Esophagus muscularis mucosa (tissue), 4 donors: ENCODE data around the gene TPX2. TPM values are rescaled to one million over a fixed set of nuclear protein-coding genes. Genes with fewer than 3 reads are reported as not detected.

ENCODE experiments used
- DNase-seq: peaks from one replicate; pipeline ENCODE4 v3.0.0-alpha.2; 2017; ENCODE audit errors: extremely low spot score
- H3K27ac ChIP-seq, 4 donors: fragments of 200-600 bp; sonication (generic); replicated peaks in 1 of 4; 1 replicate in 3 of 4; 2 replicates in 1 of 4; pipeline ENCODE4 v1.5.1; 2016 to 2019; ENCODE audit warnings: mild to moderate bottlenecking in 1 of 4
- H3K27me3 ChIP-seq, 4 donors: fragments of 200-600 bp; sonication (generic); one replicate each; pipeline versions ENCODE4 v1.5.1 to v1.6.0; 2016 to 2019
- H3K36me3 ChIP-seq, 4 donors: fragments of 200-600 bp; sonication (generic); one replicate each; pipeline ENCODE4 v1.5.1; 2016 to 2019
- H3K4me1 ChIP-seq, 4 donors: fragments of 200-600 bp; sonication (generic); one replicate each; pipeline ENCODE4 v1.5.1; 2016 to 2019
- H3K4me3 ChIP-seq, 4 donors: fragments of 200-600 bp; sonication (generic); 1 replicate in 2 of 4; 2 replicates in 2 of 4; pipeline ENCODE4 v1.5.1; 2016 to 2019; ENCODE audit warnings: mild to moderate bottlenecking in 4 of 4, moderate library complexity in 1 of 4
- H3K9me3 ChIP-seq, 4 donors: fragments of 200-600 bp; sonication (generic); 1 replicate in 3 of 4; 2 replicates in 1 of 4; pipeline ENCODE4 v1.5.1; 2016 to 2019
- CTCF ChIP-seq, 3 experiments: fragments of 200-600 bp in 2 of 3; fragments of 450-650 bp in 1 of 3; sonication (generic) in 2 of 3; IDR thresholded peaks; one replicate each; pipeline ENCODE4 v1.5.1; 2017 to 2019; ENCODE audit warnings: antibody characterized with exemption in 3 of 3, mild to moderate bottlenecking in 2 of 3, moderate library complexity in 1 of 3
- EP300 ChIP-seq: sonication (generic); formaldehyde crosslinking; IDR thresholded peaks from one replicate; pipeline ENCODE4 v1.6.1; 2017; ENCODE audit warnings: antibody characterized with exemption
- POLR2A ChIP-seq: fragments of 450-650 bp; IDR thresholded peaks from one replicate; pipeline ENCODE4 v1.6.1; 2017; ENCODE audit warnings: antibody characterized with exemption, moderate library complexity, mild to moderate bottlenecking, low read depth
- POLR2AphosphoS5 ChIP-seq, 2 donors: sonication (generic); formaldehyde crosslinking; IDR thresholded peaks; one replicate each; pipeline ENCODE4 v1.6.1; 2017; ENCODE audit warnings: antibody characterized with exemption in 2 of 2
- WGBS: methylation state at CpG from one replicate; pipeline ENCODE4 v1.1.5; 2018; 5-methylcytosine and 5-hydroxymethylcytosine counted together
- intact Hi-C: fragments of 100-400 bp; cut with DNase I; formaldehyde crosslinking; loops from one replicate; pipeline ENCODE4 v1.15.1; 2023
- total RNA-seq, 4 donors: library from RNA; depleted of rRNA; stranded (reverse); fragments of >200 nt; gene quantifications; one replicate each; pipeline versions ENCODE4 v1.1.0 to v1.2.1, GENCODE V29; 2016

TPX2 gene
- total RNA-seq, 4 donors from 2014 or later: under 0.01 to 1.1 (median 0.38) TPM

GRCh38 chr20:31843881-31844280, 104.8 kb downstream of the TPX2 start:
- Histone ChIP-seq H3K27ac (peak overlapping the region in 2 of 4 donors; percentile 9 to 10), H3K27me3 (peaks cover 0 to 7% (median 0%) of the 10 kb centered on the region in 4 donors), H3K9me3 (no peaks in the 10 kb centered on the region), H3K36me3 (no peaks in the 10 kb centered on the region), H3K4me1 (peaks cover 18 to 26% (median 20%) of the 10 kb centered on the region in 4 donors), H3K4me3 (peak overlapping the region; percentile 10 to 43 (median 30))
- DNase-seq: no peak
- WGBS: 68% methylated on average over 5 of the region's 5 CpGs
- TF ChIP-seq CTCF (IDR thresholded peaks at IDR 0.05): no peak
- TF ChIP-seq EP300: no peak
- no peak for TF ChIP-seq POLR2A
- TF ChIP-seq POLR2AphosphoS5 (IDR thresholded peaks at IDR 0.05): no peak
- intact Hi-C loops: loop anchor here (2.0 kb wide), 1 partner anchor 21 kb away; no protein-coding TSS in a partner anchor

GRCh38 chr20:31844737-31845299, 105.7 kb downstream of the TPX2 start:
- TF ChIP-seq POLR2A: no peak
- TF ChIP-seq CTCF (IDR thresholded peaks at IDR 0.05): no peak
- no peak for TF ChIP-seq POLR2AphosphoS5 (IDR thresholded peaks at IDR 0.05)
- no peak for TF ChIP-seq EP300
- no peaks in the 10 kb centered on the region for H3K36me3 ChIP-seq

GRCh38 chr20:31845300-31845863, 106.3 kb downstream of the TPX2 start, which contains the start of gene FOXS1:
Gene FOXS1, minus strand, starts transcription at chr20:31845604. Its CDS starts 62 bp downstream, at chr20:31845542.
- Histone ChIP-seq H3K27me3 (peaks cover 0 to 22% (median 3%) of the 10 kb centered on the region in 4 donors), H3K27ac (peak within 1 kb of the TSS in 3 of 4 donors; percentile 7 to 60 (median 26)), H3K4me1 (peaks cover 17 to 25% (median 17%) of the 10 kb centered on the region in 4 donors), H3K9me3 (no peaks in the 10 kb centered on the region), H3K4me3 (peak within 1 kb of the TSS; percentile 10 to 43 (median 30)), H3K36me3 (no peaks in the 10 kb centered on the region)
- intact Hi-C loops: loop anchor here (2.0 kb wide), 1 partner anchor 23 kb away; no protein-coding TSS in a partner anchor
- no peak for DNase-seq
- TF ChIP-seq POLR2A (no peak), POLR2AphosphoS5 (IDR thresholded peaks at IDR 0.05) (peak; percentile 18 to 48)
- 62% methylated on average over 14 of the region's 21 CpGs for WGBS

More at GRCh38 chr20:31844737-31845299, 105.7 kb downstream of the TPX2 start:
- H3K4me1 ChIP-seq: peaks cover 17 to 25% (median 17%) of the 10 kb centered on the region in 4 donors
- WGBS: 80% methylated on average over 21 of the region's 28 CpGs
- intact Hi-C loops: loop anchor here (2.0 kb wide), 1 partner anchor 22 kb away; no protein-coding TSS in a partner anchor
- H3K4me3 ChIP-seq: peak overlapping the region; percentile 10 to 43 (median 30)
- no peak for DNase-seq
- H3K27me3 ChIP-seq: peaks cover 0 to 17% (median 3%) of the 10 kb centered on the region in 4 donors
- H3K27ac ChIP-seq: peak overlapping the region in 3 of 4 donors; percentile 7 to 60 (median 26)
- H3K9me3 ChIP-seq: no peaks in the 10 kb centered on the region

GRCh38 chr20:31846793-31847138, 107.7 kb downstream of the TPX2 start:
- no peak for DNase-seq
- Histone ChIP-seq H3K9me3 (no peaks in the 10 kb centered on the region), H3K4me1 (peaks cover 12 to 23% (median 15%) of the 10 kb centered on the region in 4 donors), H3K4me3 (no peak overlapping the region), H3K27me3 (peaks cover 0 to 36% (median 3%) of the 10 kb centered on the region in 4 donors), H3K27ac (no peak overlapping the region), H3K36me3 (no peaks in the 10 kb centered on the region)
- WGBS: 81% methylated on average over 2 of the region's 3 CpGs
- TF ChIP-seq POLR2AphosphoS5 (IDR thresholded peaks at IDR 0.05) (no peak), EP300 (no peak), POLR2A (no peak), CTCF (IDR thresholded peaks at IDR 0.05) (no peak)
- intact Hi-C loops: no loop called here

GRCh38 chr20:31848088-31848999, 109.3 kb downstream of the TPX2 start:
- Histone ChIP-seq H3K36me3 (no peaks in the 10 kb centered on the region), H3K9me3 (no peaks in the 10 kb centered on the region), H3K27ac (no peak overlapping the region), H3K4me3 (no peak overlapping the region), H3K4me1 (peaks cover under 1 to 16% (median 6%) of the 10 kb centered on the region in 4 donors), H3K27me3 (peaks cover 0 to 45% (median 3%) of the 10 kb centered on the region in 4 donors)
- 83% methylated on average over 20 of the region's 32 CpGs for WGBS
- intact Hi-C loops: no loop called here
- no peak for DNase-seq
- TF ChIP-seq EP300 (no peak), POLR2AphosphoS5 (IDR thresholded peaks at IDR 0.05) (no peak), POLR2A (no peak), CTCF (IDR thresholded peaks at IDR 0.05) (no peak)
